IMR-90 (cell line): ENCODE measurements around the gene RANBP6. TPM values are rescaled to one million over a fixed set of nuclear protein-coding genes. Genes with fewer than 3 reads are reported as not detected.
A peak's percentile ranks its signal among the peaks of the same experiment; 100 is the strongest.

Source experiments
- ATAC-seq: fragments of 200-7000 bp; cut with Tn5 transposase; 2 replicates; pipeline ENCODE4 v1.9.1; 2020; ENCODE audit warnings: low read depth, mild to moderate bottlenecking, moderate library complexity
- BruUV-seq: library from RNA; stranded (reverse); fragments of 400-500 nt; replicated peaks from 2 replicates; lab custom pipeline; 2021; lab: Mats Ljungman, UMichigan
- CTCF ChIA-PET: fragments of 300-600 bp; formaldehyde crosslinking; extraction: SDS; loops from one replicate; lab custom pipeline; 2021; ENCODE audit warnings: antibody characterized with exemption; lab: Yijun Ruan, JAX
- POLR2A ChIA-PET: fragments of 300-600 bp; sonication (Branson Sonifier 250); formaldehyde crosslinking; loops from one replicate; lab custom pipeline; 2022; ENCODE audit warnings: antibody characterized with exemption; ENCODE audit not compliant: unreplicated experiment; lab: Charles Lee
- DNase-seq: peaks from one replicate; pipeline ENCODE4 v3.0.0; 2013
- H2AFZ ChIP-seq: replicated peaks from 2 replicates; pipeline ENCODE3; 2013; ENCODE audit warnings: low read length, mild to moderate bottlenecking; ENCODE audit not compliant: poor library complexity
- H2AK5ac ChIP-seq: 2 replicates; pipeline ENCODE4 v1.6.1; 2013; ENCODE audit warnings: low read depth, low read length, inconsistent platforms
- H2AK9ac ChIP-seq: replicated peaks from 2 replicates; pipeline ENCODE3; 2013; ENCODE audit warnings: mild to moderate bottlenecking, low read depth, low read length, moderate library complexity; ENCODE audit not compliant: poor library complexity
- H2BK120ac ChIP-seq: 2 replicates; pipeline ENCODE4 v1.6.1; 2013; ENCODE audit warnings: low read depth, low read length, inconsistent platforms
- H2BK15ac ChIP-seq: 3 replicates; pipeline ENCODE4 v1.6.1; 2013; ENCODE audit warnings: low read depth, low read length, inconsistent platforms
- H2BK20ac ChIP-seq: 2 replicates; pipeline ENCODE4 v1.6.1; 2013; ENCODE audit warnings: low read depth, mild to moderate bottlenecking, inconsistent platforms, low read length, moderate library complexity
- H2BK5ac ChIP-seq: 2 replicates; pipeline ENCODE4 v1.6.1; 2013; ENCODE audit warnings: mild to moderate bottlenecking, low read depth, low read length, inconsistent platforms; ENCODE audit not compliant: poor library complexity, severe bottlenecking
- H3K14ac ChIP-seq: replicated peaks from 2 replicates; pipeline ENCODE4 v1.6.1; 2013; ENCODE audit warnings: low read depth, low read length, inconsistent platforms
- H3K18ac ChIP-seq: 2 replicates; pipeline ENCODE4 v1.6.1; 2013; ENCODE audit warnings: low read depth, low read length, control low read depth
- H3K23ac ChIP-seq: 2 replicates; pipeline ENCODE4 v1.6.1; 2013; ENCODE audit warnings: low read depth, low read length, inconsistent platforms
- H3K27ac ChIP-seq: 2 replicates; pipeline ENCODE4 v1.5.1; 2013; ENCODE audit warnings: mild to moderate bottlenecking, control low read depth, low read length; ENCODE audit not compliant: insufficient read depth
- H3K27me3 ChIP-seq: 2 replicates; pipeline ENCODE4 v1.6.1; 2013; ENCODE audit warnings: low read length; ENCODE audit not compliant: control insufficient read depth, insufficient read depth
- H3K36me3 ChIP-seq: 2 replicates; pipeline ENCODE4 v1.6.1; 2013; ENCODE audit warnings: low read length, mixed read lengths; ENCODE audit not compliant: control insufficient read depth, insufficient read depth
- H3K4ac ChIP-seq: 2 replicates; pipeline ENCODE4 v1.6.1; 2013; ENCODE audit warnings: low read depth, low read length, inconsistent platforms
- H3K4me1 ChIP-seq: 2 replicates; pipeline ENCODE4 v1.6.1; 2013; ENCODE audit warnings: low read length, mixed read lengths; ENCODE audit not compliant: control insufficient read depth, insufficient read depth
- H3K4me2 ChIP-seq: 2 replicates; pipeline ENCODE4 v1.6.1; 2013; ENCODE audit warnings: low read depth, mild to moderate bottlenecking, control low read depth, low read length, moderate library complexity
- H3K4me3 ChIP-seq: 2 replicates; pipeline ENCODE4 v1.5.1; 2013; ENCODE audit warnings: low read depth, mild to moderate bottlenecking, control low read depth, low read length, moderate library complexity; ENCODE audit not compliant: insufficient read depth
- H3K56ac ChIP-seq: 2 replicates; pipeline ENCODE4 v1.6.1; 2013; ENCODE audit warnings: low read length, inconsistent platforms; ENCODE audit not compliant: insufficient read depth; ENCODE audit errors: extremely low read depth
- H3K79me1 ChIP-seq, 2 experiments: 2 replicates each; pipeline ENCODE4 v1.6.1; 2013; ENCODE audit warnings: low read length in 2 of 2, inconsistent platforms in 1 of 2, low read depth in 1 of 2
- H3K9ac ChIP-seq: 2 replicates; pipeline ENCODE4 v1.6.1; 2013; ENCODE audit warnings: low read depth, low read length, control low read depth
- H3K9me1 ChIP-seq: 2 replicates; pipeline ENCODE4 v1.6.1; 2013; ENCODE audit warnings: low read length, inconsistent platforms; ENCODE audit not compliant: insufficient read depth
- H3K9me3 ChIP-seq: 2 replicates; pipeline ENCODE4 v1.6.1; 2013; ENCODE audit warnings: low read length; ENCODE audit not compliant: control insufficient read depth, insufficient read depth
- H4K20me1 ChIP-seq: 2 replicates; pipeline ENCODE4 v1.6.1; 2013; ENCODE audit warnings: low read length, inconsistent platforms; ENCODE audit not compliant: insufficient read depth
- H4K5ac ChIP-seq: 2 replicates; pipeline ENCODE4 v1.6.1; 2013; ENCODE audit warnings: mild to moderate bottlenecking, low read depth, low read length, control low read depth
- H4K8ac ChIP-seq, 2 experiments: 2 replicates each; pipeline ENCODE4 v1.6.1; 2013; ENCODE audit warnings: low read depth in 2 of 2, low read length in 2 of 2, control low read depth in 1 of 2, inconsistent platforms in 1 of 2
- H4K91ac ChIP-seq: 2 replicates; pipeline ENCODE4 v1.6.1; 2013; ENCODE audit warnings: low read depth, low read length, inconsistent platforms; ENCODE audit not compliant: insufficient read depth
- BHLHE40 ChIP-seq: fragments of 150-350 bp; IDR thresholded peaks from 2 replicates; pipeline ENCODE4 v1.6.1; 2016; ENCODE audit warnings: mild to moderate bottlenecking, low read depth, low read length
- MXI1 ChIP-seq: IDR thresholded peaks from 2 replicates; pipeline ENCODE4 v1.6.1; 2012; ENCODE audit warnings: low read depth, mild to moderate bottlenecking, low read length, moderate library complexity, borderline replicate concordance
- POLR2A ChIP-seq: IDR thresholded peaks from 2 replicates; pipeline ENCODE4 v1.6.1; 2012; ENCODE audit warnings: mild to moderate bottlenecking, low read depth, low read length
- USF2 ChIP-seq: fragments of 150-350 bp; IDR thresholded peaks from 2 replicates; pipeline ENCODE4 v1.6.1; 2017; ENCODE audit warnings: mild to moderate bottlenecking, antibody characterized with exemption, low read length, low read depth
- WGBS, 2 experiments: methylation state at CpG; one replicate each; pipeline versions ENCODE4 v1.1.5 to v1.1.7; 2013; ENCODE audit warnings: missing lambda C conversion rate in 2 of 2; ENCODE audit not compliant: insufficient read length in 1 of 2; ENCODE audit errors: extremely low coverage in 2 of 2; 5-methylcytosine and 5-hydroxymethylcytosine counted together
- dilution Hi-C: fragments of 300-500 bp; cut with HindIII; formaldehyde crosslinking; loops from one replicate; pipeline ENCODE4 v1.14.3; 2018; ENCODE audit warnings: low sequenced_read_pairs; ENCODE audit not compliant: unreplicated experiment
- in situ Hi-C: fragments of 300-500 bp; cut with MboI; formaldehyde crosslinking; loops from 3 replicates; pipeline ENCODE4 v1.14.3; 2019; ENCODE audit warnings: low sequenced_read_pairs, inconsistent platforms, mixed read lengths
- intact Hi-C: fragments of 100-400 bp; cut with micrococcal nuclease; formaldehyde crosslinking; loops from 2 replicates; pipeline ENCODE4 v1.10.0; 2022
- polyA plus RNA-seq, 3 experiments: library from polyadenylated mRNA; depleted of rRNA; stranded (reverse); fragments of >200 nt; gene quantifications; 2 replicates each; pipeline ENCODE4 v1.2.3, GENCODE V29; 2012; ENCODE audit warnings: low replicate concordance in 1 of 3
- total RNA-seq: library from RNA; depleted of rRNA; stranded (reverse); fragments of >200 nt; gene quantifications from 2 replicates; pipeline ENCODE4 v1.2.3, GENCODE V29; 2012

Gene RANBP6
- total and polyA plus RNA-seq, 2 of the 4 experiments (the other 2 are of a cell fraction), result 7.5 to 42.3 TPM

- dilution Hi-C loops (no loop called here), intact Hi-C loops (loop anchor here (2.0 kb wide), 1 partner anchor 208 kb away; no protein-coding TSS in a partner anchor), in situ Hi-C loops (no loop called here)
- Histone ChIP-seq H4K91ac (no peak overlapping the region), H2BK15ac (no peak overlapping the region), H3K4ac (peak overlapping the region; percentile 60), H3K18ac (no peak overlapping the region), H2BK120ac (no peak overlapping the region), H3K14ac (0 out of 2 replicates have a peak overlapping the region, but pooled peaks have one; percentile 45), H3K23ac (peak overlapping the region; percentile 87), H3K27me3 (no peaks in the 10 kb centered on the region), H3K4me2 (peak overlapping the region; percentile 82), H3K4me1 (no peaks in the 10 kb centered on the region; the same call in 1 of the 2 replicates), H3K9me3 (no peaks in the 10 kb centered on the region), H2AK9ac (peak overlapping the region; percentile 81), H4K20me1 (peaks cover 27% of the 10 kb centered on the region), H3K9ac (peak overlapping the region; percentile 69), H2BK5ac (peak overlapping the region; percentile 77), H3K36me3 (peaks cover 2% of the 10 kb centered on the region; the same call in 1 of the 2 replicates), H3K79me1 (peaks cover 3 to 27% of the 10 kb centered on the region in 2 experiments; a peak in 2 of 4 replicates), H2AFZ (peak overlapping the region; percentile 94), H3K9me1 (no peaks in the 10 kb centered on the region; the same call in 1 of the 2 replicates), H3K56ac (peak overlapping the region; percentile 20), H2BK20ac (no peak overlapping the region), H2AK5ac (peak overlapping the region; percentile 51), H3K27ac (peak overlapping the region; percentile 71), H4K8ac (no peak overlapping the region; a peak in 2 of 4 replicates), H3K4me3 (peak overlapping the region; percentile 90), H4K5ac (no peak overlapping the region)
- ATAC-seq (peak; percentile 77), DNase-seq (peak; percentile 18)
- WGBS, 2 experiments, result 2% methylated on average over 17 of the region's 59 CpGs; no CpG with 5 or more reads in 1 of the 2 experiments
- BruUV-seq, result no TSS peak
- ChIA-PET POLR2A (no interaction called here), CTCF (no interaction called here)
- peak; percentile 89; the same call in 1 of the 2 replicates for TF ChIP-seq MXI1
- no peak for TF ChIP-seq POLR2A
- TF ChIP-seq BHLHE40, result peak; percentile 67
- 0 out of 2 replicates have a peak, but pooled peaks have one; percentile 27 for TF ChIP-seq USF2
Observed at GRCh38 chr9:6007058-6007769, 8.2 kb downstream of the RANBP6 start.
